A673 (cell line): ENCODE results near the gene ELL. TPM values are rescaled to one million over a fixed set of nuclear protein-coding genes. Genes with fewer than 3 reads are reported as not detected.
A peak's percentile ranks its signal among the peaks of the same experiment; 100 is the strongest.

Experiments
- BruUV-seq: library from RNA; stranded (reverse); fragments of 400-500 nt; replicated peaks from 2 replicates; lab custom pipeline; 2021; lab: Mats Ljungman, UMichigan
- CTCF ChIA-PET: fragments of 300-600 bp; sonication (Branson Sonifier 250); formaldehyde crosslinking; loops from one replicate; lab custom pipeline; 2022; ENCODE audit warnings: antibody characterized with exemption; lab: Charles Lee
- POLR2A ChIA-PET: fragments of 300-600 bp; sonication (Branson Sonifier 250); formaldehyde crosslinking; loops from one replicate; lab custom pipeline; 2022; ENCODE audit warnings: antibody characterized with exemption; ENCODE audit not compliant: low non-redundant PET; lab: Charles Lee
- DNase-seq: peaks from one replicate; pipeline ENCODE4 v3.0.0-alpha.2; 2015; ENCODE audit warnings: low spot score
- H3K27ac ChIP-seq: fragments of 200-600 bp; sonication (generic); 2 replicates; pipeline ENCODE4 v1.5.1; 2016; ENCODE audit warnings: mixed run types, low read depth, mild to moderate bottlenecking, mixed read lengths, antibody characterized with exemption, low read length; ENCODE audit not compliant: poor library complexity, severe bottlenecking
- H3K27me3 ChIP-seq: fragments of 200-600 bp; sonication (generic); replicated peaks from 2 replicates; pipeline ENCODE4 v1.6.1; 2017; ENCODE audit warnings: mixed run types, low read depth, mild to moderate bottlenecking, mixed read lengths, antibody characterized with exemption, low read length; ENCODE audit not compliant: insufficient read depth, poor library complexity
- H3K36me3 ChIP-seq: fragments of 200-600 bp; sonication (generic); 2 replicates; pipeline ENCODE4 v1.6.1; 2016; ENCODE audit warnings: mixed run types, mild to moderate bottlenecking, mixed read lengths, antibody characterized with exemption, low read length; ENCODE audit not compliant: insufficient read depth, poor library complexity, severe bottlenecking
- H3K4me1 ChIP-seq: fragments of 200-600 bp; sonication (generic); 2 replicates; pipeline ENCODE4 v1.6.1; 2017; ENCODE audit warnings: mixed run types, mild to moderate bottlenecking, mixed read lengths, antibody characterized with exemption, low read length; ENCODE audit not compliant: insufficient read depth, poor library complexity, severe bottlenecking
- H3K4me3 ChIP-seq: fragments of 200-600 bp; sonication (generic); 2 replicates; pipeline ENCODE4 v1.5.1; 2016; ENCODE audit warnings: low read depth, mixed run types, mild to moderate bottlenecking, mixed read lengths, low read length; ENCODE audit not compliant: poor library complexity, severe bottlenecking
- H3K9me3 ChIP-seq: fragments of 200-600 bp; sonication (generic); 2 replicates; pipeline ENCODE4 v1.6.1; 2016; ENCODE audit warnings: mixed run types, low read depth, mild to moderate bottlenecking, mixed read lengths, antibody characterized with exemption, low read length; ENCODE audit not compliant: poor library complexity, severe bottlenecking
- CTCF ChIP-seq: fragments of 300-800, 200-600 bp; sonication (generic); conservative IDR thresholded peaks from 2 replicates; pipeline ENCODE4 v1.5.1; 2017; ENCODE audit warnings: low read depth, mild to moderate bottlenecking, antibody characterized with exemption, low read length, moderate library complexity, mixed read lengths
- EZH2 ChIP-seq: fragments of 200-600 bp; sonication (generic); IDR thresholded peaks from 2 replicates; pipeline ENCODE4 v1.6.1; 2017; ENCODE audit warnings: borderline replicate concordance, low read depth, mild to moderate bottlenecking, mixed read lengths, antibody characterized with exemption, low read length; ENCODE audit not compliant: poor library complexity, severe bottlenecking
- intact Hi-C: fragments of 100-400 bp; cut with micrococcal nuclease; formaldehyde crosslinking; loops from one replicate; pipeline ENCODE4 v1.10.0; 2022; ENCODE audit not compliant: unreplicated experiment
- total RNA-seq: library from RNA; stranded (reverse); gene quantifications from 2 replicates; pipeline ENCODE4 v1.2.3, GENCODE V29; 2021

The ELL gene
- total RNA-seq, 1 experiment from 2014 or later, result 16.4 TPM

GRCh38 chr19:18416778-18417249, 105.1 kb downstream of the ELL start:
- no peaks in the 10 kb centered on the region for H3K27me3 ChIP-seq
- ChIA-PET CTCF (interaction anchor here (0.6 to 2.3 kb wide), 3 partner anchors 15 to 137 kb away, joined by 3 to 13 read pairs (median 12); no protein-coding TSS in a partner anchor), POLR2A (interaction anchor here (0.5 to 1.8 kb wide), 2 partner anchors 30 to 136 kb away, joined by 7 to 24 read pairs; partner anchors contain the start of gene JUND)
- peak overlapping the region; percentile 26 for H3K4me3 ChIP-seq
- H3K4me1 ChIP-seq, result peaks cover 63% of the 10 kb centered on the region
- TF ChIP-seq EZH2, result no peak
- no peak for TF ChIP-seq CTCF
- intact Hi-C loops, result loop anchor here (2.0 to 5.0 kb wide), 2 partner anchors 136 to 215 kb away; partner anchors contain the start of genes JUND and RAB3A
- no peaks in the 10 kb centered on the region for H3K9me3 ChIP-seq
- no peaks in the 10 kb centered on the region for H3K36me3 ChIP-seq
- H3K27ac ChIP-seq, result peak overlapping the region; percentile 99
- DNase-seq, result peak; percentile 97
- BruUV-seq, result no TSS peak

- POLR2A ChIA-PET, result interaction anchor here (0.8 to 1.1 kb wide), 2 partner anchors 134 to 136 kb away, joined by 3 to 4 read pairs; partner anchors contain the start of gene JUND
- peak; percentile 99 for DNase-seq
- Histone ChIP-seq H3K27me3 (no peaks in the 10 kb centered on the region), H3K4me3 (no peak overlapping the region), H3K4me1 (peaks cover 50% of the 10 kb centered on the region), H3K36me3 (no peaks in the 10 kb centered on the region), H3K9me3 (no peaks in the 10 kb centered on the region), H3K27ac (peak overlapping the region; percentile 99)
- TSS peak; percentile 69 for BruUV-seq
- intact Hi-C loops, result loop anchor here (5.0 kb wide), 1 partner anchor 213 kb away; the partner anchor contains the start of gene RAB3A
- CTCF ChIA-PET, result interaction anchor here (1.1 kb wide), 2 partner anchors 65 to 136 kb away, joined by 4 to 7 read pairs; no protein-coding TSS in a partner anchor
- TF ChIP-seq EZH2 (no peak), CTCF (no peak)
These were observed 106.5 kb downstream of the ELL start for GRCh38 chr19:18415178-18415867.

GRCh38 chr19:18414504-18415177, 107.2 kb downstream of the ELL start:
- TF ChIP-seq EZH2 (no peak), CTCF (no peak)
- H3K36me3 ChIP-seq, result no peaks in the 10 kb centered on the region
- peaks cover 50% of the 10 kb centered on the region for H3K4me1 ChIP-seq
- BruUV-seq, result TSS peak; percentile 62
- H3K27me3 ChIP-seq, result no peaks in the 10 kb centered on the region
- DNase-seq, result no peak
- CTCF ChIA-PET, result interaction anchor here (0.5 to 1.1 kb wide), 3 partner anchors 64 to 147 kb away, joined by 3 to 7 read pairs (median 4); no protein-coding TSS in a partner anchor
- POLR2A ChIA-PET, result interaction anchor here (0.6 to 1.1 kb wide), 3 partner anchors 20 to 135 kb away, joined by 3 to 4 read pairs (median 4); partner anchors contain the start of gene JUND
- H3K27ac ChIP-seq, result peak overlapping the region; percentile 99
- intact Hi-C loops, result loop anchor here (5.0 kb wide), 1 partner anchor 212 kb away; the partner anchor contains the start of gene RAB3A
- H3K4me3 ChIP-seq, result no peak overlapping the region
- H3K9me3 ChIP-seq, result no peaks in the 10 kb centered on the region
